ENCODE measurements around the gene ARTN. TPM values are rescaled to one million over a fixed set of nuclear protein-coding genes. Genes with fewer than 3 reads are reported as not detected.

Gene ARTN
- total RNA-seq, 1 experiment from 2014 or later: 10.6 TPM

DNA sequence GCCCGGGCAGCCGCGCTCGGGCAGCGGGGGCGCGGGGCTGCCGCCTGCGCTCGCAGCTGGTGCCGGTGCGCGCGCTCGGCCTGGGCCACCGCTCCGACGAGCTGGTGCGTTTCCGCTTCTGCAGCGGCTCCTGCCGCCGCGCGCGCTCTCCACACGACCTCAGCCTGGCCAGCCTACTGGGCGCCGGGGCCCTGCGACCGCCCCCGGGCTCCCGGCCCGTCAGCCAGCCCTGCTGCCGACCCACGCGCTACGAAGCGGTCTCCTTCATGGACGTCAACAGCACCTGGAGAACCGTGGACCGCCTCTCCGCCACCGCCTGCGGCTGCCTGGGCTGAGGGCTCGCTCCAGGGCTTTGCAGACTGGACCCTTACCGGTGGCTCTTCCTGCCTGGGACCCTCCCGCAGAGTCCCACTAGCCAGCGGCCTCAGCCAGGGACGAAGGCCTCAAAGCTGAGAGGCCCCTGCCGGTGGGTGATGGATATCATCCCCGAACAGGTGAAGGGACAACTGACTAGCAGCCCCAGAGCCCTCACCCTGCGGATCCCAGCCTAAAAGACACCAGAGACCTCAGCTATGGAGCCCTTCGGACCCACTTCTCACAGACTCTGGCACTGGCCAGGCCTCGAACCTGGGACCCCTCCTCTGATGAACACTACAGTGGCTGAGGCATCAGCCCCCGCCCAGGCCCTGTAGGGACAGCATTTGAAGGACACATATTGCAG is 3.0 kb downstream of the ARTN start:
- no peak overlapping the region for H3K23ac ChIP-seq (ENCODE audit: insufficient read length, low read depth, low read length)
- TF ChIP-seq, protein P1, sequence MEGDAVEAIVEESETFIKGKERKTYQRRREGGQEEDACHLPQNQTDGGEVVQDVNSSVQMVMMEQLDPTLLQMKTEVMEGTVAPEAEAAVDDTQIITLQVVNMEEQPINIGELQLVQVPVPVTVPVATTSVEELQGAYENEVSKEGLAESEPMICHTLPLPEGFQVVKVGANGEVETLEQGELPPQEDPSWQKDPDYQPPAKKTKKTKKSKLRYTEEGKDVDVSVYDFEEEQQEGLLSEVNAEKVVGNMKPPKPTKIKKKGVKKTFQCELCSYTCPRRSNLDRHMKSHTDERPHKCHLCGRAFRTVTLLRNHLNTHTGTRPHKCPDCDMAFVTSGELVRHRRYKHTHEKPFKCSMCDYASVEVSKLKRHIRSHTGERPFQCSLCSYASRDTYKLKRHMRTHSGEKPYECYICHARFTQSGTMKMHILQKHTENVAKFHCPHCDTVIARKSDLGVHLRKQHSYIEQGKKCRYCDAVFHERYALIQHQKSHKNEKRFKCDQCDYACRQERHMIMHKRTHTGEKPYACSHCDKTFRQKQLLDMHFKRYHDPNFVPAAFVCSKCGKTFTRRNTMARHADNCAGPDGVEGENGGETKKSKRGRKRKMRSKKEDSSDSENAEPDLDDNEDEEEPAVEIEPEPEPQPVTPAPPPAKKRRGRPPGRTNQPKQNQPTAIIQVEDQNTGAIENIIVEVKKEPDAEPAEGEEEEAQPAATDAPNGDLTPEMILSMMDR (conservative IDR thresholded peaks at IDR 0.05): peak; percentile 47; the same call in 2 of the 3 replicates

More for the DNA sequence above, 3.0 kb downstream of the ARTN start:
- Histone ChIP-seq H2BK20ac (ENCODE audit: low read depth, low read length, poor library complexity, severe bottlenecking) (no peak overlapping the region), H4K20me1 (ENCODE audit: control insufficient read depth, insufficient read depth, insufficient read length) (no peaks in the 10 kb centered on the region), H3K4me2 (ENCODE audit: insufficient read depth, insufficient read length, low read length) (peak overlapping the region; percentile 51), H2BK12ac (ENCODE audit: insufficient read length, low read depth, low read length) (no peak overlapping the region), H3K9me3 (ENCODE audit: control insufficient read depth, low read depth, low read length) (no peaks in the 10 kb centered on the region), H4K91ac (ENCODE audit: insufficient read length, low read depth, low read length) (no peak overlapping the region), H3K79me1 (ENCODE audit: insufficient read depth, low read depth, low read length, poor library complexity, severe bottlenecking) (no peaks in the 10 kb centered on the region), H2BK15ac (ENCODE audit: low read depth, low read length) (no peak overlapping the region), H3K4me1 (ENCODE audit: insufficient read depth, low read length) (peaks cover 8% of the 10 kb centered on the region; the same call in 1 of the 2 replicates), H3K27ac (ENCODE audit: insufficient read length, low read depth, low read length) (no peak overlapping the region), H3K27me3 (ENCODE audit: insufficient read depth, low read length) (no peaks in the 10 kb centered on the region), H4K8ac (replicated peaks; ENCODE audit: insufficient read length, low read depth, low read length) (no peak overlapping the region), H3K23me2 (ENCODE audit: insufficient read length, low read depth, low read length, poor library complexity, severe bottlenecking) (peaks cover 21% of the 10 kb centered on the region), H3K56ac (ENCODE audit: insufficient read length, low read depth, low read length) (no peak overlapping the region), H2AK5ac (ENCODE audit: insufficient read length, low read length) (no peak overlapping the region), H3K18ac (ENCODE audit: insufficient read length, low read depth, low read length) (no peak overlapping the region), H2BK120ac (ENCODE audit: low read depth, low read length, poor library complexity, severe bottlenecking) (no peak overlapping the region), H3K9ac (ENCODE audit: extremely low read depth, insufficient read length, low read length) (no peak overlapping the region), H4K5ac (ENCODE audit: insufficient read length, low read depth, low read length) (no peak overlapping the region), H2AFZ (ENCODE audit: low read length) (no peak overlapping the region), H2BK5ac (ENCODE audit: insufficient read length, low read length) (no peak overlapping the region), H3K79me2 (ENCODE audit: insufficient read depth, low read length) (no peaks in the 10 kb centered on the region), H3K14ac (ENCODE audit: insufficient read depth, low read length) (peak overlapping the region; percentile 45; the same call in 1 of the 2 replicates), H3T11ph (ENCODE audit: low read length) (no peak overlapping the region), H3K4ac (ENCODE audit: low read depth, low read length) (no peak overlapping the region)
- H3K4me3 Mint-ChIP-seq: peak overlapping the region; percentile 70 to 79
- no peak overlapping the region for H3K27ac Mint-ChIP-seq
- no peaks in the 10 kb centered on the region for H3K9me3 Mint-ChIP-seq
- peaks cover 0 to 6% (median 0%) of the 10 kb centered on the region in 3 experiments; a peak in 2 of 7 replicates for H3K36me3 Mint-ChIP-seq (ENCODE audit: insufficient read depth in 1 of 3, low read depth in 3 of 3)
- peaks cover 46 to 48% of the 10 kb centered on the region in 2 experiments for H3K4me1 Mint-ChIP-seq
- WGBS (ENCODE audit: extremely low coverage, insufficient read length, low lambda C conversion rate): no CpG with 5 or more reads among the region's 56 CpGs
- peaks cover 12% of the 10 kb centered on the region for H3K27me3 Mint-ChIP-seq (ENCODE audit: low read depth)
- DNase-seq: peak; percentile 65
